Left lobe of liver (tissue), 2 donors: Measurements from ENCODE around the gene S100A2. TPM values are rescaled to one million over a fixed set of nuclear protein-coding genes. Genes with fewer than 3 reads are reported as not detected.

Experiments used
- ATAC-seq: fragments of 200-7000 bp; cut with Tn5 transposase; one replicate; pipeline ENCODE4 v1.9.1; 2020; ENCODE audit warnings: mild to moderate bottlenecking, moderate library complexity
- DNase-seq: peaks from one replicate; pipeline ENCODE4 v3.0.0-alpha.2; 2020; ENCODE audit warnings: low spot score
- total RNA-seq: library from RNA; stranded (reverse); gene quantifications from one replicate; pipeline ENCODE4 v1.2.1, GENCODE V29; 2021
- donor health status: DM: no; HTN: no; CAD: no; lungs with moderate emphysema.
- donor health status: DM: no; HTN: yes; CAD: no.

The S100A2 gene
- total RNA-seq, 1 donor from 2014 or later = 0.55 TPM

- no peak for DNase-seq
- ATAC-seq = no peak
Measured at GRCh38 chr1:153546796-153547559, 18.7 kb downstream of the S100A2 start.

- ATAC-seq (no peak), DNase-seq (no peak)
Measured at GRCh38 chr1:153546371-153546770, 19.3 kb downstream of the S100A2 start.

DNA sequence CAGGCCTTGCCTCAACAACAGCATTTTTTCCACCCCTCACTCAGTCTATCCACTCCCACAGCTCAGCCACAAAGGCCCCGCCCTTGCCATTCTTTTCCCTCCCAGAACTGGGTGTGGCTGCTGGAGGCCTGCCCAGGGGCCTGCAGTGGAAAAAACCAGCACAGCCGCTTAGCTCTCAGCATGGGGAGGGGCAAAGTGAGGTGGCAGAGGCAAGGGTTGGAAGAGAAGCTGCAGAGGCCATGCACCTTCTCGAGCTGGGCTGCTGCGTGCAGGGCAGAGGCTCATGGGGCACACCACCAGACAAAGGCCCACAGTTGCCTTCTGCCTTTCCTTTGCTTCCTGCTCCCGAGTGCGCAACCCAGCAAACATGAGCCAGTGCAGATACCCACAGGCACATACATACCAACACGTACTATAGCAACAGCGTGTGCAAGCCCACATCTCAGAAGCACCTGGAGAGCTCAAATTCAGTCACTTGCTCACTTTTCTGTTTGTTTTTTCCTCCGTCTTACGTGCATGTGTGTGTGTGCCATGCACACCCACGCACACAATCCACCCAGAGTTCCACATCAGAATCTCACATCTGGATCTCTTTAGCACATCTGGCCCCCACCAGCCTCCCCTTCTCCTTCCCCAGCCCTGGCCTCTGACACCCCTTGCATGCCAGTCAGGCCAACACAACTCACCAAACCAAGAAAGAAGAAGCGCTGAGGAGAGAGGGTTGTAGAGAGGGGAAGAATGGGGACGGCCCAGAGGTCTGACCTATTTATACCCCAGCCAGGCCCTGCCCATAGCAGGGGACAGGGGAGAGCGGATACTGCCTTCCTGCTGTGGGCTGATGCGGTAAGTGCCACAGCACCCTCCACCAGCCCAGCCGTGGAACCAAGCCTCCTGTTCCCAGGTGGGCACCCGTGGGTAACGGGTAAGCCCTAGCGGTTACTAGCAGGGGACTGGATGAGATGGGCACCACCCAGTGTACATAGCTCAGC is 20.3 kb downstream of the S100A2 start, which contains the start of gene S100A4:
Gene S100A4, minus strand, starts transcription at position 740 of the 989 bp plus-strand sequence. CDS start 1,012 bp downstream, outside the sequence.
- peak; percentile 79 for DNase-seq
- ATAC-seq = peak; percentile 79

- ATAC-seq = no peak
Measured at GRCh38 chr1:153544453-153545066, 21.1 kb downstream of the S100A2 start.

GRCh38 chr1:153543736-153544135 is 21.9 kb downstream of the S100A2 start:
- ATAC-seq (no peak), DNase-seq (no peak)

More at GRCh38 chr1:153544453-153545066, 21.1 kb downstream of the S100A2 start:
- DNase-seq = no peak

- no peak for ATAC-seq
- no peak for DNase-seq
Measured at GRCh38 chr1:153542956-153543711, 22.5 kb downstream of the S100A2 start.

GRCh38 chr1:153541641-153542590 is 23.7 kb downstream of the S100A2 start:
- no peak for DNase-seq
- ATAC-seq = no peak

- ATAC-seq = no peak
- no peak for DNase-seq
Measured at GRCh38 chr1:153540394-153541361, 25.0 kb downstream of the S100A2 start, which contains the start of gene S100A5. Gene S100A5, minus strand, starts transcription at chr1:153540934. Its CDS starts 743 bp downstream, at chr1:153540191.

GRCh38 chr1:153539395-153540093 is 26.1 kb downstream of the S100A2 start:
- DNase-seq (no peak), ATAC-seq (no peak)

GRCh38 chr1:153538315-153538821 is 27.3 kb downstream of the S100A2 start:
- no peak for DNase-seq
- no peak for ATAC-seq

- ATAC-seq = no peak
- DNase-seq = no peak
Measured at GRCh38 chr1:153537376-153537730, 28.3 kb downstream of the S100A2 start.

- no peak for DNase-seq
Measured at GRCh38 chr1:153536671-153537375, 28.8 kb downstream of the S100A2 start.

DNA sequence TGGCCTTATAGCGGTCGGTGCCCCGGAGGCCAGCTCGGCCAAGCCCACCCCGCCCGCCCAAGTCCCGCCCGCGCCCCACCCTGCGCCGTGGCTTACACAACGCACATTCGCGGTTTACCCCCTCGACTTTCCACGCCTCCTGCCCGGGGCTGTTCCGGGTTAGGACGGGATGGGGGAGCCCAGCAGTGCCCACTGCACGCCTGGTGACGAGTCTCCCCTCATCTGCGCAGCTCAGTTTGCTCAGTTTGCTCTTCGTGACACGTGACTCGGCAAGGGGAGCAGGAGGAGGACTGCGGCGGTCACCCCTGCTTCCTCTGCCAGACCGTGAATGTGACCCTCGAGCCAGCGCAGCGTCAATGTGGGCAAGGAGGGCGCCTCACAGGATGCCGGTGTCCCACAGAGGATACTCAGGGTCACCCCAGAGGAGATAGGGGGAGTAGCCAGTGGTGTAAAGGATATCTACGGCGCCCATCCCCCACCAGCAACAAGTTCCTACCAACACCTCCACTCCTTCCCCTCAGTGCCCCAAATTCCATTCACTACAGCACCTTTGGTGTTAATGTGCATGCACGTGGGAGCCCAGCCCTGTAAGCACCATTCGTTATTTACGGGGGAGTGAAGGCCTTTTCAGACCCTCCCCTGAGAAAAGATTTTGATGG is 29.5 kb downstream of the S100A2 start:
- DNase-seq (peak; percentile 68), ATAC-seq (peak; percentile 65)

More at GRCh38 chr1:153536671-153537375, 28.8 kb downstream of the S100A2 start:
- no peak for ATAC-seq

DNA sequence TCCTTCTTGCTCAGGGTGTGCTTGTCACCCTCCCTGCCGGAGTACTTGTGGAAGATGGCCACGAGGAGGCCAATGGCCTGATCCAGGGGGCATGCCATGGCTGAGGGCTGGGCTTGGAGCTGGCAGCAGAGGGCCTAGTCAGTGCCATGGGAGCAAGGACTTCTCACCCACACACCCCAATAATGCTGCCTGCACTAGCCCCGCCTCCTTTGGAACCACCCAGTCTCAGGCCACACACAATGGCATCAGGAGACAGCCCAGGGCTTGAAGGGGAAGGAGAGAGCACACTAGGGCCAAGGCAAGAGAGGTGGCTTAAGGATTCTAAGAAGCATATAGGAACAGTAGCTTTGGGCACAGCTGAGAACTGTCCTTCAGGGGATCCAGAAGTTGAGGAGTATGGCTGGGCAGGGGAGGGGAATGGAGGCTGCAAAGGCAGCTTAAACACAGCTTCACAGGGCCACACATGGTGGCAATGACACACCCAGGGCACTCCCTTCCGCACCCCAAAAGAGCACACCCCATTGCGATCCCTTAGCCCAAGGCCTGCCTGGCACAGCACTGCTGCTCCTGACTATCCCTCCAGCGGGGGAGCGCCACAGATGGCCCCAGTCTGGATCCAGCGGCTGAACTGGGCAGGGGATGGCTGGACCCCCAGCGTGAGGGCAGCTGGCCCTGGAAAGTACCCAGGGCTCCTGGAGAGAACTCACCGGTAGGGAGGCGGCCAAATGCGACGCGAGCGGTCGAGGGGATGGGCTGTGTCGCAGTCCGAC is 30.2 kb downstream of the S100A2 start, which contains the start of gene S100A6:
Gene S100A6, minus strand, starts transcription at position 750 of the 770 bp plus-strand sequence. Its CDS starts 652 bp downstream, at position 98.
- DNase-seq = no peak
- peak; percentile 32 for ATAC-seq

- no peak for DNase-seq
- no peak for ATAC-seq
Measured at GRCh38 chr1:153534925-153535241, 30.8 kb downstream of the S100A2 start.
